Fibroblast of lung (primary cell): Measurements from ENCODE around the gene FBXW5.

Source experiments
- EZH2 ChIP-seq: IDR thresholded peaks from 2 replicates; pipeline ENCODE4 v1.5.1; 2012; ENCODE audit warnings: low read length, control low read depth, mild to moderate bottlenecking; ENCODE audit errors: missing control alignments
- TF ChIP-seq, protein P1 (sequence below), 2 donors: IDR thresholded peaks in 1 of 2; conservative IDR thresholded peaks in 1 of 2; 1 replicate in 1 of 2; 2 replicates in 1 of 2; pipeline ENCODE4 v1.5.1; 2011 to 2012; ENCODE audit warnings: low read length in 2 of 2, control low read depth in 1 of 2, inconsistent platforms in 1 of 2, low read depth in 1 of 2, mild to moderate bottlenecking in 1 of 2

- TF ChIP-seq, protein P1, sequence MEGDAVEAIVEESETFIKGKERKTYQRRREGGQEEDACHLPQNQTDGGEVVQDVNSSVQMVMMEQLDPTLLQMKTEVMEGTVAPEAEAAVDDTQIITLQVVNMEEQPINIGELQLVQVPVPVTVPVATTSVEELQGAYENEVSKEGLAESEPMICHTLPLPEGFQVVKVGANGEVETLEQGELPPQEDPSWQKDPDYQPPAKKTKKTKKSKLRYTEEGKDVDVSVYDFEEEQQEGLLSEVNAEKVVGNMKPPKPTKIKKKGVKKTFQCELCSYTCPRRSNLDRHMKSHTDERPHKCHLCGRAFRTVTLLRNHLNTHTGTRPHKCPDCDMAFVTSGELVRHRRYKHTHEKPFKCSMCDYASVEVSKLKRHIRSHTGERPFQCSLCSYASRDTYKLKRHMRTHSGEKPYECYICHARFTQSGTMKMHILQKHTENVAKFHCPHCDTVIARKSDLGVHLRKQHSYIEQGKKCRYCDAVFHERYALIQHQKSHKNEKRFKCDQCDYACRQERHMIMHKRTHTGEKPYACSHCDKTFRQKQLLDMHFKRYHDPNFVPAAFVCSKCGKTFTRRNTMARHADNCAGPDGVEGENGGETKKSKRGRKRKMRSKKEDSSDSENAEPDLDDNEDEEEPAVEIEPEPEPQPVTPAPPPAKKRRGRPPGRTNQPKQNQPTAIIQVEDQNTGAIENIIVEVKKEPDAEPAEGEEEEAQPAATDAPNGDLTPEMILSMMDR (conservative IDR thresholded peaks at IDR 0.05 in 1 of 2, IDR thresholded peaks at IDR 0.05 in 1 of 2; ENCODE audit: low read depth in 1 of 2, low read length in 2 of 2): no peak
- TF ChIP-seq EZH2: no peak
Measured at GRCh38 chr9:136963341-136963740, 18.8 kb upstream of the FBXW5 start.
